OCI-LY3 (cell line): Measurements from ENCODE around the gene SLC1A7.

Source experiments
- H2AFZ ChIP-seq: fragments of 200-600, 300-600 bp; shearing (Covaris generic); 2 replicates; pipeline ENCODE4 v1.6.0; 2014; ENCODE audit warnings: antibody characterized with exemption, low read depth, low read length
- H3K27ac ChIP-seq: fragments of 200-600, 300-600 bp; sonication (generic); 2 replicates; pipeline ENCODE4 v1.5.1; 2014; ENCODE audit warnings: mild to moderate bottlenecking, low read length, moderate library complexity, mixed read lengths
- H3K27me3 ChIP-seq: fragments of 200-600, 300-600 bp; sonication (generic); 2 replicates; pipeline ENCODE4 v1.6.1; 2014; ENCODE audit warnings: low read depth, low read length, mixed read lengths
- H3K36me3 ChIP-seq: fragments of 200-600, 300-600 bp; sonication (generic); replicated peaks from 2 replicates; pipeline ENCODE3; 2014; ENCODE audit warnings: low read depth, low read length, mixed read lengths
- H3K4me1 ChIP-seq: fragments of 300-600, 200-600 bp; sonication (generic); 2 replicates; pipeline ENCODE4 v1.6.1; 2014; ENCODE audit warnings: low read length, mixed read lengths
- H3K4me2 ChIP-seq: fragments of 200-600, 300-600 bp; sonication (generic); 2 replicates; pipeline ENCODE4 v1.6.1; 2014; ENCODE audit warnings: low read length, mixed read lengths
- H3K4me3 ChIP-seq: fragments of 300-600, 200-600 bp; sonication (generic); 2 replicates; pipeline ENCODE4 v1.5.1; 2014; ENCODE audit warnings: antibody characterized with exemption, mild to moderate bottlenecking, low read length, moderate library complexity
- H3K79me2 ChIP-seq: fragments of 300-600, 200-600 bp; shearing (Covaris generic); 2 replicates; pipeline ENCODE4 v1.6.1; 2014; ENCODE audit warnings: mild to moderate bottlenecking, low read length, mixed read lengths
- H3K9ac ChIP-seq: fragments of 300-600, 200-600 bp; shearing (Covaris generic); 2 replicates; pipeline ENCODE4 v1.6.0; 2014; ENCODE audit warnings: mild to moderate bottlenecking, low read length, moderate library complexity
- H3K9me3 ChIP-seq: fragments of 200-600, 300-600 bp; shearing (Covaris generic); 2 replicates; pipeline ENCODE4 v1.6.1; 2014; ENCODE audit warnings: low read length, mixed read lengths; ENCODE audit not compliant: insufficient read depth
- H4K20me1 ChIP-seq: fragments of 200-600, 300-600 bp; sonication (generic); 2 replicates; pipeline ENCODE4 v1.6.1; 2016; ENCODE audit warnings: low read length, mixed read lengths; ENCODE audit not compliant: insufficient read depth
- EZH2phosphoT487 ChIP-seq: fragments of 200-600 bp; shearing (Covaris generic); IDR thresholded peaks from 2 replicates; pipeline ENCODE4 v1.6.1; 2018; ENCODE audit warnings: antibody characterized with exemption, mixed run types, low read depth
- TF ChIP-seq, protein P1 (sequence below): fragments of 200-600, 300-600 bp; sonication (generic); IDR thresholded peaks from 2 replicates; pipeline ENCODE4 v1.5.1; 2014; ENCODE audit warnings: antibody characterized with exemption, low read length, low read depth

Gene SLC1A7

DNA sequence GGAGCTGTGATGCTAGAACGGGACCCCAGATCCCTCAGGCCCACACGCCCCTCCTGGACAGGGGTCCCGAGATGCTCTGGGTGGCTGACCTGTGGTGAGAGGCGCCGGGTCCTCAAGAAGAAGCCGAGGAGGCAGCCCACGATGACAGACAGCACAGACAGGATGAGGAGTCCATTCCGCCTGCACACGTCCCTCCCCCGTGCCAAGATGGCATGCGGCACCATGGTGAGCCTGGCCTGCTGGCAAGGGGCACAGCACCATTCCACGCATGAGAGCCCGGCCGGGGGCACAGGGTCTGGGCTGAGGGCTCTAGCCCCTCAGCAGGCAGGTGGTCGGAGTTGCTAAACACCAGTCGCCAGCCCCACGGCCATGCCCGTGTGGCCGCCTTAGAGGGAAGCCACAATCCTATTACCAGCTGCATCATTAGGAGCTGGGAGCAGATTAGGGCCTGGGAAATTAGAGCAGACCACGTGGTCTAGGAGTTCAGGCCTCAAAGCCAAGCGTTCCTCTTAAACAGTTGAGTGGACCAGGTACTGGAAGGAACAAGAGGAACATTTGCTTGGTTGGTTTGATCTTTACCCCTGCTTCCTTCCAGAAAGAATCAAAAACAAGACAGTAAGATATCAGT lies at the start of gene SLC1A7:
TSS of gene SLC1A7 (minus strand) at position 413 of the 628 bp plus-strand sequence. CDS start at position 224, 189 bp downstream.
- Histone ChIP-seq H3K27ac (no peak within 1 kb of the TSS), H3K4me3 (no peak within 1 kb of the TSS), H3K79me2 (no peaks in the 10 kb centered on the region), H3K9ac (no peak within 1 kb of the TSS), H2AFZ (no peak within 1 kb of the TSS), H3K9me3 (no peaks in the 10 kb centered on the region), H4K20me1 (no peaks in the 10 kb centered on the region), H3K4me2 (no peak within 1 kb of the TSS), H3K36me3 (no peaks in the 10 kb centered on the region), H3K27me3 (no peaks in the 10 kb centered on the region), H3K4me1 (no peaks in the 10 kb centered on the region)
- TF ChIP-seq, protein P1, sequence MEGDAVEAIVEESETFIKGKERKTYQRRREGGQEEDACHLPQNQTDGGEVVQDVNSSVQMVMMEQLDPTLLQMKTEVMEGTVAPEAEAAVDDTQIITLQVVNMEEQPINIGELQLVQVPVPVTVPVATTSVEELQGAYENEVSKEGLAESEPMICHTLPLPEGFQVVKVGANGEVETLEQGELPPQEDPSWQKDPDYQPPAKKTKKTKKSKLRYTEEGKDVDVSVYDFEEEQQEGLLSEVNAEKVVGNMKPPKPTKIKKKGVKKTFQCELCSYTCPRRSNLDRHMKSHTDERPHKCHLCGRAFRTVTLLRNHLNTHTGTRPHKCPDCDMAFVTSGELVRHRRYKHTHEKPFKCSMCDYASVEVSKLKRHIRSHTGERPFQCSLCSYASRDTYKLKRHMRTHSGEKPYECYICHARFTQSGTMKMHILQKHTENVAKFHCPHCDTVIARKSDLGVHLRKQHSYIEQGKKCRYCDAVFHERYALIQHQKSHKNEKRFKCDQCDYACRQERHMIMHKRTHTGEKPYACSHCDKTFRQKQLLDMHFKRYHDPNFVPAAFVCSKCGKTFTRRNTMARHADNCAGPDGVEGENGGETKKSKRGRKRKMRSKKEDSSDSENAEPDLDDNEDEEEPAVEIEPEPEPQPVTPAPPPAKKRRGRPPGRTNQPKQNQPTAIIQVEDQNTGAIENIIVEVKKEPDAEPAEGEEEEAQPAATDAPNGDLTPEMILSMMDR: no peak
- no peak for TF ChIP-seq EZH2phosphoT487

DNA sequence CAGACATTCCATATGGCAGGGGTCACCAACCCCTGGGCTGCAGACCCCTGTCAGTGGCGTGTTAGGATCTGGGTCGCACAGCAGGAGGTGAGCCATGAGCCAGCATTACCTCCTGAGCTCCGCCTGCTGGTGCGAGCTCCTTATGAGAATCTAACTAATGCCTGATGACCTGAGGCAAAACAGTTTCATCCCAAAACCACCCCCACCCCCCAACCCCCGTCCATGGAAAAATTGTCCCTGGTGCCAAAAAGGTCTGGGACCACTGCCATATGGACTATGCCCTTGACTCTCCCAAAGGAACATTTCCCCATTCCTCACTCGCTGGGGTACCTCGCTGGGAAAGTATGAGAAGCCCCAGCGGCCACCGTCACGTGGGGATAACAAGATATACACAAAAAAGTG lies 47.8 kb upstream of the SLC1A7 start:
- H3K36me3 ChIP-seq: no peaks in the 10 kb centered on the region
- H3K27me3 ChIP-seq: peaks cover 8% of the 10 kb centered on the region
- no peaks in the 10 kb centered on the region for H3K9me3 ChIP-seq
- no peak overlapping the region for H3K9ac ChIP-seq
- no peak overlapping the region for H3K27ac ChIP-seq
- H2AFZ ChIP-seq: no peak overlapping the region
- TF ChIP-seq, protein P1: no peak
- no peak for TF ChIP-seq EZH2phosphoT487
- H3K4me1 ChIP-seq: no peaks in the 10 kb centered on the region
- no peak overlapping the region for H3K4me2 ChIP-seq
- H3K79me2 ChIP-seq: no peaks in the 10 kb centered on the region
- no peak overlapping the region for H3K4me3 ChIP-seq
- H4K20me1 ChIP-seq: no peaks in the 10 kb centered on the region

DNA sequence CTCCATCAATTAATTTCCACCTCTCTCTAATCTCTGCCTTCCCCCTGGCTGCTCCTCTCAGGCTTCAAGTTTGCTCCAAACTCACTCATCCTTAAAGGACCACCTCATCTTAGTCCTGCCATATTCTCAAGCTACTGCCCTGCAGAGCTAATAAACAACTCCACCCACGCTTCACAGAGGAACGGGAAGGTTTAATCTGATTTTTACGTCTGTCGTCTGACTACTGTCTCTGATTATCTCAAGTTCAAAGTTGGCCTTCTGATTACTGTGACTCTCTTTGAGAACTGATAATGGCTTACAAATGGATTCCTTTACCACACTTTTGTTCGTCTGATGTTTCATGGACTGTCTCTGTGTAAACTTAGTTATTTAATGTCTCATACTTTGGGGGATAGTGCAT lies 46.6 kb upstream of the SLC1A7 start:
- Histone ChIP-seq H3K4me3 (no peak overlapping the region), H2AFZ (no peak overlapping the region), H4K20me1 (no peaks in the 10 kb centered on the region), H3K27ac (no peak overlapping the region), H3K36me3 (no peaks in the 10 kb centered on the region), H3K9ac (no peak overlapping the region), H3K4me1 (no peaks in the 10 kb centered on the region), H3K79me2 (no peaks in the 10 kb centered on the region), H3K27me3 (peaks cover 8% of the 10 kb centered on the region), H3K9me3 (no peaks in the 10 kb centered on the region), H3K4me2 (no peak overlapping the region)
- no peak for TF ChIP-seq EZH2phosphoT487
- TF ChIP-seq, protein P1: no peak

DNA sequence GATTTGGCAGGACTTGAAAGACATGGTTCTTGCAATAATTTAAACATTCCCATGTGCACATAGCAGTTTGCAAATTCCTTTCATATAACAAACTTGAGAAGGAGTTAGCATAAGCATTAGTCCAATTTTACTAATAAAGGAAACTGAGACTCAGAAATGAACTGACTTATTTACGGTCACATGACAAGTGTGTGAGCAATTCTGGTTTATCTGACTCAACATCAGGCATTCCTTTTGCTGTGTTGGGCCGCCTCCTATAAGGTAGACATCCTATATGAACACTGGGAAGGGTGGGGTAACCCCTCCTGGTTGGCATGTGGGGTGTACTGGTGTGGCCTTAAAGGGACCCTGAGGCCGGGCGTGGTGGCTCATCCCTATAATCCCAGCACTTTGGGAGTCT lies 45.7 kb upstream of the SLC1A7 start:
- Histone ChIP-seq H2AFZ (no peak overlapping the region), H3K36me3 (no peaks in the 10 kb centered on the region), H3K9ac (no peak overlapping the region), H3K79me2 (no peaks in the 10 kb centered on the region), H3K4me2 (no peak overlapping the region), H3K27me3 (peaks cover 8% of the 10 kb centered on the region), H3K4me1 (no peaks in the 10 kb centered on the region), H4K20me1 (no peaks in the 10 kb centered on the region), H3K27ac (no peak overlapping the region), H3K4me3 (no peak overlapping the region), H3K9me3 (no peaks in the 10 kb centered on the region)
- no peak for TF ChIP-seq EZH2phosphoT487
- TF ChIP-seq, protein P1: no peak
